WTC11 (cell line): ENCODE data around the gene HOXB6.

Experiments
- ELF4 ChIP-seq: sonication (generic); formaldehyde crosslinking; IDR thresholded peaks from 2 replicates; pipeline ENCODE4 v1.8.1; 2022; ENCODE audit warnings: low read depth, mild to moderate bottlenecking, moderate library complexity, missing genetic modification reagents
- TF ChIP-seq, protein P1 (sequence below): fragments of 200-600 bp; IDR thresholded peaks from 2 replicates; pipeline ENCODE4 v1.8.0; 2022; ENCODE audit warnings: antibody characterized with exemption
- TF ChIP-seq, protein P2 (sequence below): sonication (generic); formaldehyde crosslinking; IDR thresholded peaks from 2 replicates; pipeline ENCODE4 v1.8.1; 2022; ENCODE audit warnings: low read depth, missing genetic modification reagents, borderline replicate concordance
- TF ChIP-seq, protein P3 (sequence below): sonication (generic); formaldehyde crosslinking; IDR thresholded peaks from 2 replicates; pipeline ENCODE4 v1.8.0; 2022; ENCODE audit warnings: mild to moderate bottlenecking, missing genetic modification reagents
- TF ChIP-seq, protein P4 (sequence below): sonication (generic); formaldehyde crosslinking; IDR thresholded peaks from 2 replicates; pipeline ENCODE4 v1.8.0; 2022; ENCODE audit warnings: mild to moderate bottlenecking, missing genetic modification reagents
- TF ChIP-seq, protein P5 (sequence below): sonication (generic); formaldehyde crosslinking; IDR thresholded peaks from 2 replicates; pipeline ENCODE4 v1.8.0; 2023; ENCODE audit warnings: missing genetic modification reagents

DNA sequence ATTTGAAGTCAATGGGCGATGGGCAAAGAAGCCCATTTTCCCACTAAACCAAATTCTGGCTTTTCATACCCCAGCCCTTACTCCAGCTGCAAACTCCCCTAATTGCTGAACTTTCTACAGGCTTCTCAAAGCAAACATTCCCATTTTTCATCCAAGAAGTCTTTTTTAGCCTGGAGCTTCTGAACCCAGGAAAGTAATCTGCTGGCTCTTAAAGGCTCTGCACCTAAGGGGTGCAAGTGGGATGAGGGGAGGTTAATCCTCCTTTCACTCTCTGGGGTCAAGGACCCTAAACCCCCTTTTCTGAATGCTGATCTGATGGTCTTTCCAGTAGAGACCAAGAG is 3.7 kb upstream of the HOXB6 start:
- TF ChIP-seq, protein P1, sequence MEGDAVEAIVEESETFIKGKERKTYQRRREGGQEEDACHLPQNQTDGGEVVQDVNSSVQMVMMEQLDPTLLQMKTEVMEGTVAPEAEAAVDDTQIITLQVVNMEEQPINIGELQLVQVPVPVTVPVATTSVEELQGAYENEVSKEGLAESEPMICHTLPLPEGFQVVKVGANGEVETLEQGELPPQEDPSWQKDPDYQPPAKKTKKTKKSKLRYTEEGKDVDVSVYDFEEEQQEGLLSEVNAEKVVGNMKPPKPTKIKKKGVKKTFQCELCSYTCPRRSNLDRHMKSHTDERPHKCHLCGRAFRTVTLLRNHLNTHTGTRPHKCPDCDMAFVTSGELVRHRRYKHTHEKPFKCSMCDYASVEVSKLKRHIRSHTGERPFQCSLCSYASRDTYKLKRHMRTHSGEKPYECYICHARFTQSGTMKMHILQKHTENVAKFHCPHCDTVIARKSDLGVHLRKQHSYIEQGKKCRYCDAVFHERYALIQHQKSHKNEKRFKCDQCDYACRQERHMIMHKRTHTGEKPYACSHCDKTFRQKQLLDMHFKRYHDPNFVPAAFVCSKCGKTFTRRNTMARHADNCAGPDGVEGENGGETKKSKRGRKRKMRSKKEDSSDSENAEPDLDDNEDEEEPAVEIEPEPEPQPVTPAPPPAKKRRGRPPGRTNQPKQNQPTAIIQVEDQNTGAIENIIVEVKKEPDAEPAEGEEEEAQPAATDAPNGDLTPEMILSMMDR = no peak
- TF ChIP-seq, protein P2, sequence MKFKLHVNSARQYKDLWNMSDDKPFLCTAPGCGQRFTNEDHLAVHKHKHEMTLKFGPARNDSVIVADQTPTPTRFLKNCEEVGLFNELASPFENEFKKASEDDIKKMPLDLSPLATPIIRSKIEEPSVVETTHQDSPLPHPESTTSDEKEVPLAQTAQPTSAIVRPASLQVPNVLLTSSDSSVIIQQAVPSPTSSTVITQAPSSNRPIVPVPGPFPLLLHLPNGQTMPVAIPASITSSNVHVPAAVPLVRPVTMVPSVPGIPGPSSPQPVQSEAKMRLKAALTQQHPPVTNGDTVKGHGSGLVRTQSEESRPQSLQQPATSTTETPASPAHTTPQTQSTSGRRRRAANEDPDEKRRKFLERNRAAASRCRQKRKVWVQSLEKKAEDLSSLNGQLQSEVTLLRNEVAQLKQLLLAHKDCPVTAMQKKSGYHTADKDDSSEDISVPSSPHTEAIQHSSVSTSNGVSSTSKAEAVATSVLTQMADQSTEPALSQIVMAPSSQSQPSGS (CRISPR knock-in tag) = no peak
- TF ChIP-seq, protein P3, sequence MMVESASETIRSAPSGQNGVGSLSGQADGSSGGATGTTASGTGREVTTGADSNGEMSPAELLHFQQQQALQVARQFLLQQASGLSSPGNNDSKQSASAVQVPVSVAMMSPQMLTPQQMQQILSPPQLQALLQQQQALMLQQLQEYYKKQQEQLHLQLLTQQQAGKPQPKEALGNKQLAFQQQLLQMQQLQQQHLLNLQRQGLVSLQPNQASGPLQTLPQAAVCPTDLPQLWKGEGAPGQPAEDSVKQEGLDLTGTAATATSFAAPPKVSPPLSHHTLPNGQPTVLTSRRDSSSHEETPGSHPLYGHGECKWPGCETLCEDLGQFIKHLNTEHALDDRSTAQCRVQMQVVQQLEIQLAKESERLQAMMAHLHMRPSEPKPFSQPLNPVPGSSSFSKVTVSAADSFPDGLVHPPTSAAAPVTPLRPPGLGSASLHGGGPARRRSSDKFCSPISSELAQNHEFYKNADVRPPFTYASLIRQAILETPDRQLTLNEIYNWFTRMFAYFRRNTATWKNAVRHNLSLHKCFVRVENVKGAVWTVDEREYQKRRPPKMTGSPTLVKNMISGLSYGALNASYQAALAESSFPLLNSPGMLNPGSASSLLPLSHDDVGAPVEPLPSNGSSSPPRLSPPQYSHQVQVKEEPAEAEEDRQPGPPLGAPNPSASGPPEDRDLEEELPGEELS = no peak
- TF ChIP-seq ELF4 = no peak
- TF ChIP-seq, protein P4, sequence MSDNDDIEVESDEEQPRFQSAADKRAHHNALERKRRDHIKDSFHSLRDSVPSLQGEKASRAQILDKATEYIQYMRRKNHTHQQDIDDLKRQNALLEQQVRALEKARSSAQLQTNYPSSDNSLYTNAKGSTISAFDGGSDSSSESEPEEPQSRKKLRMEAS (CRISPR knock-in tag) = no peak
- TF ChIP-seq, protein P5, sequence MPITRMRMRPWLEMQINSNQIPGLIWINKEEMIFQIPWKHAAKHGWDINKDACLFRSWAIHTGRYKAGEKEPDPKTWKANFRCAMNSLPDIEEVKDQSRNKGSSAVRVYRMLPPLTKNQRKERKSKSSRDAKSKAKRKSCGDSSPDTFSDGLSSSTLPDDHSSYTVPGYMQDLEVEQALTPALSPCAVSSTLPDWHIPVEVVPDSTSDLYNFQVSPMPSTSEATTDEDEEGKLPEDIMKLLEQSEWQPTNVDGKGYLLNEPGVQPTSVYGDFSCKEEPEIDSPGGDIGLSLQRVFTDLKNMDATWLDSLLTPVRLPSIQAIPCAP (CRISPR knock-in tag) = no peak
